Measurements from ENCODE around the gene GPRIN3.

GPRIN3 gene

DNA sequence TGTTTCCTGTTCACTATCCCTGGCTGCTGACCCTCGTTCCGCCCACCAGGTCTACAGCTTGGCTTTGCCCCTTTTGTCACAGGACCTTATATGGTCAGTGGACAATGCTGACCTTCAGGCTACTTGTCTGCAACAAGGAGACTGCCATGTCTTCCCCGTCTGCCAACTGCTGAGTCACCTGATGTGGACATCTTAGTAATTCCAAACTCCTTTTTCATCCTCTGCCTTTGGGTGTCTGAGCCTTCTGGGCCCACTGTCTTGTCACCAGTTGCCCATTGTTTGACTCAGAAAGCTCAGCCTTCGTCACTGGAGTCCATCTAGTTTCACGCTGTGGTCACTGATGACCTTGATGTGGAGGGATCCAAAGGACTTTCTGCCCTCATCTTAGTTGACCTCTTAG lies 30.2 kb downstream of the GPRIN3 start:
- H3K4me3 ChIP-seq (ENCODE audit: low read depth, low read length): no peak overlapping the region
- TF ChIP-seq, protein P1, sequence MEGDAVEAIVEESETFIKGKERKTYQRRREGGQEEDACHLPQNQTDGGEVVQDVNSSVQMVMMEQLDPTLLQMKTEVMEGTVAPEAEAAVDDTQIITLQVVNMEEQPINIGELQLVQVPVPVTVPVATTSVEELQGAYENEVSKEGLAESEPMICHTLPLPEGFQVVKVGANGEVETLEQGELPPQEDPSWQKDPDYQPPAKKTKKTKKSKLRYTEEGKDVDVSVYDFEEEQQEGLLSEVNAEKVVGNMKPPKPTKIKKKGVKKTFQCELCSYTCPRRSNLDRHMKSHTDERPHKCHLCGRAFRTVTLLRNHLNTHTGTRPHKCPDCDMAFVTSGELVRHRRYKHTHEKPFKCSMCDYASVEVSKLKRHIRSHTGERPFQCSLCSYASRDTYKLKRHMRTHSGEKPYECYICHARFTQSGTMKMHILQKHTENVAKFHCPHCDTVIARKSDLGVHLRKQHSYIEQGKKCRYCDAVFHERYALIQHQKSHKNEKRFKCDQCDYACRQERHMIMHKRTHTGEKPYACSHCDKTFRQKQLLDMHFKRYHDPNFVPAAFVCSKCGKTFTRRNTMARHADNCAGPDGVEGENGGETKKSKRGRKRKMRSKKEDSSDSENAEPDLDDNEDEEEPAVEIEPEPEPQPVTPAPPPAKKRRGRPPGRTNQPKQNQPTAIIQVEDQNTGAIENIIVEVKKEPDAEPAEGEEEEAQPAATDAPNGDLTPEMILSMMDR (IDR thresholded peaks at IDR 0.05; ENCODE audit: control insufficient read depth, extremely low read depth, insufficient read depth): no peak
- no peak for DNase-seq (ENCODE audit: low read depth)

DNA sequence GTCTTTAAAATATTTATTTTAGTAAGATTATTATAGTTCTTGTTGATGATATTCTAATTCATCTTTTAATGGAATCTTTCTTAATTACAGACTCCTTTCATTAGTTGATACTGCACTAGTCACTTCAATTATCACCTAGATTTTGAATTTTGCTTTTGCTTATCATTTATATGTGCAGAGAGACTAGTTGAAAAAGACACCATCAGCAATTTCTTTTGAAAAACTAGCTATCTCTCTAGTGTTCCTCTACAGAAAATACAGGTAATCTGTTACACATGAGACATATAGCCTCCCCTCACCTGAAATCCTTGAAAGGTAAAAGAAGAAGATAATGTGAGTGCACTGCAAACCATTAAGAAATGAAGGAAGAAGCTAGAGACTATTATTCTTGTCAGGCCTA lies 31.3 kb downstream of the GPRIN3 start:
- H3K4me3 ChIP-seq (ENCODE audit: low read depth, low read length): no peak overlapping the region
- TF ChIP-seq, protein P1 (IDR thresholded peaks at IDR 0.05; ENCODE audit: control insufficient read depth, extremely low read depth, insufficient read depth): no peak
- no peak for DNase-seq (ENCODE audit: low read depth)

DNA sequence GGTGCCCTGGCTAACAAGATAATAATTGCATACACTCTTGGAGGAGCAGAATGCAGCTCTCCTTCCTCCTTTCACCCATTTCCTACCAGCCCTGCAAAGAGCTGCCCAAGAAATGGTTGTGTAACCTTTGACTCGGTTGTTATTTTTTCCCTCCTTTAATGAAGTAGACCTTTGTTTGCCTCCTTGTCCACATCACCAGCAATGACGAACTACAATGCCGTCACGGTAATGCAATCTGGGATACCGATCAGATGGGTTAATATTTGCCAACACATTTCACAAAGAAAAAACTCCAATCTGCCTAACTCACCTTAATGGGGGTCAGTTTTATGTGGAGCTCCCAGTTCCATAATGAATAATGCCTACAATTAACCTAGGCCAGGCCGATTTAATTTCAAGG lies 32.0 kb downstream of the GPRIN3 start:
- TF ChIP-seq, protein P1 (IDR thresholded peaks at IDR 0.05; ENCODE audit: control insufficient read depth, extremely low read depth, insufficient read depth): no peak
- H3K4me3 ChIP-seq (ENCODE audit: low read depth, low read length): no peak overlapping the region
- no peak for DNase-seq (ENCODE audit: low read depth)

DNA sequence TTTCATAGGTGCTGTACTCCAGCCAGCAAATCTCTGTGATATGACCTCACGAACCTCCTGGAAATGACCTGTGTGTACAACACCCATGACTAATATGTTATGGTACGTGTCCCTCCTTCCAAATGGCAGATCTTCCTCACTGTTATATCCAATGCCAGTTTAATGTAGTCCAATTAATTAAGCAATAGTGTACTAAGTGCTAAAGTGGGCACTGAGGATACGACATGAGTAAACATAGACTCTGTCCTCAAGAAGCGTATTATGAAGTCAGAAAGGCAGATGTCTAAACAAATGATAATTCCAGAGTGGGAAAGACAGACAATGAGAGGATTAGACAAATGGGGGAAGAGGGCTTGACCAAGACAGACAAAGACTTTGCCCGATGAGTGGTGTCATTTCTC lies 33.9 kb downstream of the GPRIN3 start:
- no peak for DNase-seq (ENCODE audit: low read depth)
- no peak overlapping the region for H3K4me3 ChIP-seq (ENCODE audit: low read depth, low read length)
- TF ChIP-seq, protein P1 (IDR thresholded peaks at IDR 0.05; ENCODE audit: control insufficient read depth, extremely low read depth, insufficient read depth): no peak

DNA sequence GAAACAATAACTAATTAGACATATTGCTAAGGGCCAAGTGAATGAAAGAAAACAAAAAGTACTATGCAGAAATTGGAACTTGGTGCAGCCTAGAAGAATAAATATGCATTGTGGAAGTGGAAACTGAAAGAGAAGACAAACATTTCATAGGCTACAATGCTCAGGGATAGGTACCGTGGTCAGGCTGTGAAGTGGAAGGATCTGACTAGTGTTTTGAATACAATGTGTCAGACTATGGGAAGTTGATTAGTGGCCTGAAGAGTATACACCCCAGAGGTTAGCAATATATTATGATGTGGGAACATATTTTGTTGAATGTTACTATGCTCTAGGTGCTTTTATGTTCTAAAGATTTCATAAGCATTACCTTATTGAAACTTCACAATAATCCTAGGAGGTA lies 36.8 kb downstream of the GPRIN3 start:
- TF ChIP-seq, protein P1 (IDR thresholded peaks at IDR 0.05; ENCODE audit: control insufficient read depth, extremely low read depth, insufficient read depth): no peak
- no peak for DNase-seq (ENCODE audit: low read depth)
- H3K4me3 ChIP-seq (ENCODE audit: low read depth, low read length): no peak overlapping the region

DNA sequence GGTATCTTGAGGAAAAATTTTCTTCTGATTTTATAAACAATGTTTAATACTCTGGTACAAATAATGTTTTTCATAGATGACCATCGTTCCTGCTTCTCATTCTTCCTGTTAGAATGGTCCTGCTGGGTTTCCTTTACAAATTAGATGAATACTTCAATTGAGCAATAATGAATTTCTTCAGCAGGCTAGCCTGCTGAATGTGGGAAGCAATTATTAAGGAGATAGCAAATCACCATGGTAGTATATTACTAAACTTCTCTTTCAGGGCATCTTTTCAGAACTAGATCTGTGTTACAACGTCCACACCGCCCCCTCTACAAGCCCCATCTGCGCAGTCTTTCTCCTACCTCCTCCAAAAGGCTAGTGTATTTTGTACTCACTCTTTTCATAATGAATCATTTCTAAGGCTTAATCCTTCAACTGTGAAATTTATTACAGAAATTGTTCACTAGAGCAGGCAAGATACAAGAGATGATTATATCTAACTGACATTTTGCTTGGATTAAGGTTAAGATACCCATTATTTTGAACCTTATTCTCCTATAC lies 38.4 kb downstream of the GPRIN3 start:
- TF ChIP-seq, protein P1 (IDR thresholded peaks at IDR 0.05; ENCODE audit: control insufficient read depth, extremely low read depth, insufficient read depth): no peak
- DNase-seq (ENCODE audit: low read depth): no peak
- H3K4me3 ChIP-seq (ENCODE audit: low read depth, low read length): no peak overlapping the region

DNA sequence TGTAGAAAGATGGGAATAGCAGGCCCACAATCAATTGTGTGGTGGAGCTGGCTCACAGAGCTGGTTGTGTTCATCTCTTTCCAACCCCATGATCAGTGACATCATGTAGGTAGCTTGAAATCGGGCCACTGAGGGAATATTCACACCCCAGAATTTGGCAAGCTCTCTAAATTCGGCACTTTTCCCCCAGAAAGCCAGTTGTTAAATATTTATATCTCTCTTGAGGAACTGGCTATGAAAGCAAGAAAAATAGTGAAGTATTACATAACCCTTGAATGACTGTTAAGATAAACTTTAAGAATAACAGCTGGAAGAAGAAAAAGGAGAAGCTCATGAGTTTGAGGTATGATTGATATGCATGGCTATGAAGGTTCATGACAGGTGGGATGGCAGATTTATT lies 38.9 kb downstream of the GPRIN3 start:
- TF ChIP-seq, protein P1 (IDR thresholded peaks at IDR 0.05; ENCODE audit: control insufficient read depth, extremely low read depth, insufficient read depth): no peak
- no peak overlapping the region for H3K4me3 ChIP-seq (ENCODE audit: low read depth, low read length)
- DNase-seq (ENCODE audit: low read depth): no peak

Measured in LNCaP clone FGC (cell line).